Ascending aorta (tissue), 2 donors: Measurements from ENCODE around the gene PLCE1. TPM values are rescaled to one million over a fixed set of nuclear protein-coding genes. Genes with fewer than 3 reads are reported as not detected.

Source experiments
- DNase-seq, 2 donors: peaks; one replicate each; pipeline ENCODE4 v3.0.0-alpha.2; 2019; ENCODE audit warnings: low spot score in 2 of 2
- H3K27ac ChIP-seq, 2 donors: fragments of 200-600 bp; sonication (generic); one replicate each; pipeline ENCODE4 v1.5.1; 2016 to 2017; ENCODE audit warnings: mild to moderate bottlenecking in 1 of 2
- H3K27me3 ChIP-seq: fragments of 200-600 bp; sonication (generic); one replicate; pipeline ENCODE4 v1.5.1; 2017
- H3K36me3 ChIP-seq, 2 donors: fragments of 200-600 bp; sonication (generic); one replicate each; pipeline ENCODE4 v1.5.1; 2016
- H3K4me1 ChIP-seq, 2 donors: fragments of 200-600 bp; sonication (generic); one replicate each; pipeline ENCODE4 v1.5.1; 2016 to 2017; ENCODE audit warnings: mild to moderate bottlenecking in 1 of 2
- H3K4me3 ChIP-seq, 2 donors: fragments of 200-600 bp; sonication (generic); one replicate each; pipeline ENCODE4 v1.5.1; 2016 to 2017; ENCODE audit warnings: mild to moderate bottlenecking in 1 of 2
- H3K9me3 ChIP-seq, 2 donors: fragments of 200-600 bp; sonication (generic); one replicate each; pipeline ENCODE4 v1.5.1; 2016
- intact Hi-C: fragments of 100-400 bp; cut with DNase I; formaldehyde crosslinking; loops from one replicate; pipeline ENCODE4 v1.15.1; 2023
- total RNA-seq: library from RNA; depleted of rRNA; stranded (reverse); fragments of >200 nt; gene quantifications from one replicate; pipeline ENCODE4 v1.1.0, GENCODE V29; 2016
- TF ChIP-seq, protein P1 (sequence below), 3 experiments: fragments of 200-600 bp in 2 of 3; fragments of 450-650 bp in 1 of 3; sonication (generic) in 2 of 3; IDR thresholded peaks; one replicate each; pipeline ENCODE4 v1.5.1; 2016 to 2019; ENCODE audit warnings: antibody characterized with exemption in 3 of 3, mild to moderate bottlenecking in 1 of 3, moderate library complexity in 1 of 3

Gene PLCE1
- total RNA-seq, 1 donor from 2014 or later, result 3.8 TPM

DNA sequence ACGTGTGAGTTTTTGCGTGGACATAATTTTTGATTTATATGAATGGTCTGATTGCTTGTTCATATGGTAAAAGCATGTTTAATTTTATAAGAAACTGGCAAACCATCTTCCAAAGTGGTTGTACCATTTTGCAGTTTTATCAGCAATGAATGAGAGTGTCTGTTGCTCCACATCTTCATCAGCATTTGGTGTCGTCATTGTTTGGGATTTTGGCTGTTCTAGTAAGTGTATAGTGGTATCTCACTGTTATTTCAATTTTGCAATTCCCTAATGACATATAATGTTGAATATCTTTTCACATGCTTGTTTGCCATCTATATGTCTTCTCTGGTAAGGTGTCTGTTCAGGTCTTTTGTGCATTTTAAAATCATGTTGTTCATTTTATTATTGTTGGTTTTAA lies 13.2 kb upstream of the PLCE1 start:
- no peak overlapping the region for H3K27ac ChIP-seq
- H3K9me3 ChIP-seq, result no peaks in the 10 kb centered on the region
- H3K4me3 ChIP-seq, result no peak overlapping the region
- no peaks in the 10 kb centered on the region for H3K4me1 ChIP-seq
- H3K36me3 ChIP-seq, result no peaks in the 10 kb centered on the region
- no peaks in the 10 kb centered on the region for H3K27me3 ChIP-seq
- TF ChIP-seq, protein P1, sequence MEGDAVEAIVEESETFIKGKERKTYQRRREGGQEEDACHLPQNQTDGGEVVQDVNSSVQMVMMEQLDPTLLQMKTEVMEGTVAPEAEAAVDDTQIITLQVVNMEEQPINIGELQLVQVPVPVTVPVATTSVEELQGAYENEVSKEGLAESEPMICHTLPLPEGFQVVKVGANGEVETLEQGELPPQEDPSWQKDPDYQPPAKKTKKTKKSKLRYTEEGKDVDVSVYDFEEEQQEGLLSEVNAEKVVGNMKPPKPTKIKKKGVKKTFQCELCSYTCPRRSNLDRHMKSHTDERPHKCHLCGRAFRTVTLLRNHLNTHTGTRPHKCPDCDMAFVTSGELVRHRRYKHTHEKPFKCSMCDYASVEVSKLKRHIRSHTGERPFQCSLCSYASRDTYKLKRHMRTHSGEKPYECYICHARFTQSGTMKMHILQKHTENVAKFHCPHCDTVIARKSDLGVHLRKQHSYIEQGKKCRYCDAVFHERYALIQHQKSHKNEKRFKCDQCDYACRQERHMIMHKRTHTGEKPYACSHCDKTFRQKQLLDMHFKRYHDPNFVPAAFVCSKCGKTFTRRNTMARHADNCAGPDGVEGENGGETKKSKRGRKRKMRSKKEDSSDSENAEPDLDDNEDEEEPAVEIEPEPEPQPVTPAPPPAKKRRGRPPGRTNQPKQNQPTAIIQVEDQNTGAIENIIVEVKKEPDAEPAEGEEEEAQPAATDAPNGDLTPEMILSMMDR (IDR thresholded peaks at IDR 0.05), result no peak
- intact Hi-C loops, result no loop called here
- no peak for DNase-seq

DNA sequence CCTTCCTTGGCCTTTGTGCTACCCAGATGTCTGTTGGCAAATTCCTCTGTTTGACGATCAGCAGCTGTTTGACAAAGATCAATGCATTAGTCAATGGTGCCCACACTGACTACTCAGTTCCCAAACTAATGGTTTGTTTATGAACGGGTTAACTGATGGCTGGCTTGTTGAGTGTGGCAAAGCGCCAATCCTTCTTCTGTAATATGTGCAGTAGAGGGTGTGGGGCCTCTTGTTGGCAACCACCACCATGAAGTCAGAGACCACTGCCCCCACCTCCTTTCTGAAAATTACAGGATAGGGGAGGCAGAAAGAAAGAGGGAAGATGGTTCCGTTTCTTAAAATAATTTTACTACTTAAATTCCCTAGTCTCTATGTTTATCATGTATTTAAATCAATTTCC lies 2.6 kb upstream of the PLCE1 start:
- intact Hi-C loops, result loop anchor here (5.0 to 10.0 kb wide), 4 partner anchors 154 to 411 kb away; partner anchors contain the start of genes FRA10AC1 and TBC1D12
- peaks cover 0 to 17% of the 10 kb centered on the region in 2 donors for H3K4me1 ChIP-seq

DNA sequence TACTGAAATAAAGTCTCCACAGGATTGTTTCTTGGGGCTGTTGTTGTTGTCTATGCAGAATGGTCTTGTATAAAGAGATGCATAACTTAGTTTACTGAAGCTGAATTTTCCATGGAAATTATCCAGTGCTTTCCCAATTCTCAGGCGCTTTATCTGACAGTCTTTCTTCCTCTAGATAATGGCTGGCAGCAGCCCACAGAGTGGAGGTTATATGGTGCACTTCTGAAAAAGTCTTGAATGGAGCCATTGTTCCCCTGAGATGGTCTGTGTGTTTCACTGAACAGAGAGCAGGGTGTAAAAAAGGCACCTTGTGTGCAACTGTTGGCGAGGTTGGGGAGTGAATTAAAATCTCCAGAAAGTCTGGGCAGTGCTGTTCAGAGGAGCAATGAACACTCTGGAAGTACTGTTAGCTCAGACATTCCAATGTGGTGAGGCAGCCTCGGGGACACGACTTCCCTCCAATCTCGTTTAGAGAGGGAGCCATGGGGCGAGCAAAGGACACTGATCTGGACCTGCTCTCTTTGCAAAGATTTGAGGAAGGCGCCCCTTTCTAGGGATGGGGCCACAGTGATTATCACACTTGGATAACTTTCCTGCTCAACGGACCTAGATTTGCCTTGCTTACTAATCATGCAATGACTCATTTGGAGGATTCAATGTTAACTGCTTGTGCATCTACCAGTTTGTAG lies 2.0 kb upstream of the PLCE1 start:
- Histone ChIP-seq H3K27ac (peak overlapping the region; percentile 55 to 59), H3K27me3 (no peaks in the 10 kb centered on the region), H3K9me3 (no peaks in the 10 kb centered on the region), H3K4me1 (peaks cover 0 to 17% of the 10 kb centered on the region in 2 donors), H3K4me3 (peak overlapping the region in 1 of 2 donors; percentile 2), H3K36me3 (no peaks in the 10 kb centered on the region)
- intact Hi-C loops, result loop anchor here (5.0 to 10.0 kb wide), 4 partner anchors 153 to 411 kb away; partner anchors contain the start of genes FRA10AC1 and TBC1D12
- DNase-seq, result peak in 1 of 2 donors; percentile 86
- TF ChIP-seq, protein P1 (IDR thresholded peaks at IDR 0.05), result no peak

More for the DNA sequence above, 2.6 kb upstream of the PLCE1 start:
- H3K36me3 ChIP-seq, result no peaks in the 10 kb centered on the region
- no peaks in the 10 kb centered on the region for H3K27me3 ChIP-seq
- H3K9me3 ChIP-seq, result no peaks in the 10 kb centered on the region
- DNase-seq, result no peak
- H3K4me3 ChIP-seq, result no peak overlapping the region
- TF ChIP-seq, protein P1 (IDR thresholded peaks at IDR 0.05), result no peak
- H3K27ac ChIP-seq, result peak overlapping the region; percentile 55 to 59

DNA sequence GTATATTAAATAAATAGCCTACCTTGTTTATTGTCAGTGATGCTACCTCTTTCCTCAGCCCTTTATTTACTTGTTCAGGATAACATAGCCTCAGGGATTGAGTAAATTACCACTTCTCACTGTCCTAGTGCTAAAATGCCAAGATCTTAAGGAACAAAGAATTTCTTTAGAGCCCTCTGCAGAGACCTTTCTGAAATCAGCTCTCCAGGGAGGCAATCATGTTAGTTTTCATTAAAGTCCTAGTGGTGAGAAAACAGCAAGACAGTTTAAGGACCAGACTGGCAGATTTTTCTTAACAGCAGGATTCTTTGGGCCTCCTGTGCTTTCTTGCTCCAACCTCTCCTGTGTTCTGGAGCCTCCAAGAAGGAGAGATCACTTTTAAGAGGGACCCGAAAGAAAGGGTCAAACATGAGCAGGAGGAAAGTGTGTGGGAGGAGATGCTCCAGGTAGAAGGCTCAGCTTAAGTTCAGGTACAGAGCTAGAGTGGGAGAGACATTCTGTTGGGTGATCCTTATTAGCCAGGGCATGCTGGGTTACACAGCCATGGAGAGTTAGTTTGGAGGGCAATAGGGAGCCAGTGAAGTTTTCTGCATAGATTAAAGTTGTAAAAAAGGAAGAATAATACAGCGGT lies 1.2 kb upstream of the PLCE1 start:
- Histone ChIP-seq H3K4me1 (peaks cover 0 to 17% of the 10 kb centered on the region in 2 donors), H3K9me3 (no peaks in the 10 kb centered on the region), H3K4me3 (no peak overlapping the region), H3K27me3 (no peaks in the 10 kb centered on the region), H3K27ac (peak overlapping the region; percentile 55 to 59), H3K36me3 (no peaks in the 10 kb centered on the region)
- TF ChIP-seq, protein P1 (IDR thresholded peaks at IDR 0.05), result peak in 1 of 3 experiments; percentile 8
- no peak for DNase-seq
- intact Hi-C loops, result loop anchor here (1.0 to 10.0 kb wide), 5 partner anchors 152 to 410 kb away; partner anchors contain the start of genes FRA10AC1 and TBC1D12

DNA sequence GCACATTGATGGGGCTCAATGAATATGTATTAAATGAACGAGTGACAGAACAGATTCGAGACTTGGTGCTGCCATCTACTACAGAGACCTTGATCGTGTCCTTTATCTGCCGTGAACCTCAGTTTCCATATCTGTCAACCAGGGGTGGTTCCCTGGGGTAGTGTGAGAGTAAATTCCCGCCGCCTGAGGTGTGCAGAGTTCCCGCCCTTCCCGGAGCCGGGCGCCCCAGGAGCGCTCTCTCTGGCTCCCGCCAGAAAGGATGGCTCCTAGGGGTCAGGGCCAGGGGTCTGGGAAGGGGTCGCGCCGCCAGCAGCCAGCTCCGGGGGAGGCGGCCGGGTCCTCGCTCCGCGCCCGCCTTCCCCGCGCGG lies 333 bp upstream of the PLCE1 start:
- DNase-seq, result no peak
- TF ChIP-seq, protein P1 (IDR thresholded peaks at IDR 0.05), result no peak
- Histone ChIP-seq H3K9me3 (no peaks in the 10 kb centered on the region), H3K27me3 (no peaks in the 10 kb centered on the region), H3K4me1 (peaks cover 0 to 17% of the 10 kb centered on the region in 2 donors), H3K36me3 (no peaks in the 10 kb centered on the region), H3K27ac (peak overlapping the region; percentile 59 to 76), H3K4me3 (peak overlapping the region; percentile 56 to 78)
- intact Hi-C loops, result loop anchor here (1.0 to 10.0 kb wide), 5 partner anchors 151 to 409 kb away; partner anchors contain the start of genes FRA10AC1 and TBC1D12
